Left hindlimb (tissue), 1 donor: ENCODE results near the gene MRPL20.
"Not testable (repeated sequence)": the region's sequence is repeated elsewhere in the genome, so short reads cannot be mapped to it uniquely, and the experiment has no call there.

Experiments used
- DNase-seq: peaks from one replicate; pipeline ENCODE4 v3.0.0-alpha.2; 2018

MRPL20 gene

DNA sequence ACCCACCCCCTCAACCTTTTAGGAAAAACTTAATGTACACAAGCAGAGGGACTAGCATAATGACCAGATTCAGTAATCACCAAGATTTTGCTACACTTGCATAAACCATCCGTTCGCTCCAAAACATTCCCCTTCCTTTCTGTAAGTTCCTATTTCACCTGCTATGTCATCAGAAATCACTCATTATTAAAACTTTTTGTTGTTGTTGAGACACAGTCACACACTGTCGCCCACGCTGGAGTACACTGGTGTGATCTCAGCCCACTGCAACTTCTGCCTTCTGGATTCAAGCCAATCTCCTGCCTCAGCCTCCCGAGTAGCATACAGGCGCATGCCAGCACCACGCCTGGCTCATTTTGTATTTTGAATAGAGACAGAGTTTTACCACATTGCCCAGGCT, 3.4 kb downstream of the MRPL20 start:
- no peak for DNase-seq

GRCh38 chr1:1402901-1403392, 4.1 kb downstream of the MRPL20 start:
- not testable (repeated sequence) for DNase-seq

GRCh38 chr1:1402072-1402900, 4.8 kb downstream of the MRPL20 start:
- no peak for DNase-seq

- no peak for DNase-seq
Measured at GRCh38 chr1:1401457-1402010, 5.6 kb downstream of the MRPL20 start.

- no peak for DNase-seq
Measured at GRCh38 chr1:1400576-1401456, 6.3 kb downstream of the MRPL20 start.

DNA sequence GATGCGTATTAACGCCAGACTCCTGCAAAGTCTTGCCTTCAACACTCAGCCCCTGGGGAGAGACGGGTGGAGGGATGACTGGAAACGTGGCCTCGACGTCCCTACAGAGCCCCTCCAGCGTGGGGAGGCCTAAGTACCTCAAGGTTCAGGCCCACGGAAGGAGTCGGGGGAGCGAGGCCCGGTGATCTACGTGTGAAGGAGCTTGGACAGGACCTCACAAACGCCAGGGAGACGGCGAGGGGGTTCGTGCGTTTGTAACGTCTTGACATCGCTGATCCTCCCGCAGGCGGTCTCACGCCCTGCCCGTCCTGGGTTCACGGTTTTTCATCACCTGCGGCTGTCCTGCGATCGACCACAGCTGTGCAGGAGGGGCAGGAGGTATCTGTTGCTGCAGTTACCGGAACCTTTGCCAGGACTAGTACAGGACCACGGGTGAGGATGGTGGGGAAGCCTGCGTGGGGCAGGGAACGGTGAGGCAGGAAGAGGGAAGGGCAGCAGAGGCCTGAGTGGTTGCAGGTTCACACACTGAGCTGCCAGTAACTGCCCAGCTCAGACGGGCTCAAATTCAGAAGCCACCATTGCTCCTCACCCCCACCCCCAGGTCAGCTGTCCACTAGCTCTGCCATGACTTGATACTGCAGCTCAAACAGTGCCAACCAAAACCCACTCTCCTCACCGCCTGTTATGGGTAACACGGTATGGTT, 7.1 kb downstream of the MRPL20 start:
- DNase-seq, result no peak

GRCh38 chr1:1399187-1399871, 7.8 kb downstream of the MRPL20 start, which contains the start of gene CCNL2:
Gene CCNL2 (minus strand): TSS chr1:1399335. CDS start chr1:1399306, 29 bp downstream.
- DNase-seq, result peak; percentile 98

DNA sequence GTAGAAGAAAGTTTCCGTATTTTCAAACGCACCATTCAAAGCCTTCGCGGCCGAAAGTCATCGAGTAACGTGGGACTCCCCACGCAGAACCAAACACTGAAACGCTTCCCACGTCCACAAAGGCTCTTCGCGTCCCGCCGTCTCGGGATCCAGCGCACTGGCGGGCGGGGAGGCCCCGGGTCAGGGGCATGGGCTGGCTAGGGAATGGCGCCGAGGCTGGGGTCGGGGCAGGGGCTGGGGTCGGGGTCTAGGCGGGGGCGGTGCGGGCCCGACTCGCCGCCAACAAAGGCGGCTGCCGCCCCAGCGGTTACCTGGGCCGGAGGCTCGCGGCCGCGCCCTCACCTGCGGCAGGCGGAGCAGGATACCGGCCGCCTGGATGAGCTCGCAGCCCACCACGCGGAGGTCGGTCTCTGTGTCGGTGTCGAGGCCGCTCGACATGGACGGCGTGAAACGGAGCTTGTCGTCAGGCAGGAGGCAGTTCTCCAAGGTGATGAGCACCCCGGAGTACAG, 8.4 kb downstream of the MRPL20 start:
- DNase-seq, result no peak

- DNase-seq, result no peak
Measured at GRCh38 chr1:1397839-1398523, 9.1 kb downstream of the MRPL20 start.

DNA sequence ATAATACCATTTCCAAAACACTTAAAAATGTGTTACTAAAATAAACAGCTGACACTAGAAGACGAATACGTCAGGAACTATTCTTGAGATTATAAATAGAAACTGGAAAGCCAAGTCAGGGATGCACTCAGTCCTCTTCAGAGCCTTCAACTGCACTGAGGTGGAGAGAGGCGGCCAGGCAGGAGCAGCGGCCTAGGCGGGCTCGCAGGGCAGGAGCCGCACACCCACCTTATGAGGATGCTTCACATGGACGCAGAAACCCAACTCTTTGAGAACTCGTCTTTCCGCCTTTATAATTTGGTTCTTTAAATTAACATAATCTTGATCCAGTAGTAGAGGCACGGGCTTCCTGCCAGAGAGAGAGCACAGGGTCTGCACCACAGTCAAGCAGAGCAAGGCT, 11.9 kb downstream of the MRPL20 start:
- no peak for DNase-seq

DNA sequence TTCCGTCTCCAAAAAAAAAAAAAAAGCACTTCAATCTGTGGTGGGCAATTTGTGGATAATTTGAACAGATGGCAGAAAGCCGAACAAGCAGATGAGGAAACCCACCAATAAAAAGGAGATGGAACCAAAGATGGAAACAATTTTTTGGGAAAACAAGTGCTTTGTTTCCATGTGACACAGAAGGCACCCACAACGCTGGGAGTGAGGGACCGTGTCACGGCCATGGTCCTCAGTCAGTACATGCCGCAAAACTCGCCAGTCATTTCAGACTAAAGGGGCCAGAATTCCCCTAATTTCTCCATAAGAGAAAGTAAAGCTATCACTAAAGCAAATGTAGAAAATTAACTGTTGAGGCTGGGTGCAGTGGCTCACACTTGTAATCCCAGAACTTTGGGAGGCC, 13.0 kb downstream of the MRPL20 start:
- DNase-seq, result no peak

DNA sequence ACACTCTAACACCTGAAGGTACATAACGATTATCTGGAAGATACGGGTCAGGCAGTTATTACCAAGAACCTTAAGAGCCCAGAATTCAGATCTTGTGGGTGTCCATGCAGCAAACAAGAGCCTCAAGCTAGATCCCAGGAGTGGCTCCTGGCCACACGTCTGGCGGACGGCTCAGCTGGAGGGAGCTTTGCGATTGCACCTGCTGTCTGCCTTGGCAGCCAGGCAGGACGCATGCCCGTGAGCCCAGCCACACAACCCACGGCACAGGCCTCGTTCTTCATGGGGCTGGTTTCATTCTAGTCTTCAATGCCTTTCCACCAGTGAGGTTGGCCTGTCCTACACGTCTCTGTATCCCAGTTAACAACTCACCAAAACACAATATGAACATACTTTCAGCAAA, 13.7 kb downstream of the MRPL20 start:
- no peak for DNase-seq

- DNase-seq, result no peak
Measured at GRCh38 chr1:1393014-1393413, 14.1 kb downstream of the MRPL20 start.

GRCh38 chr1:1391225-1391624, 15.9 kb downstream of the MRPL20 start:
- DNase-seq, result no peak

DNA sequence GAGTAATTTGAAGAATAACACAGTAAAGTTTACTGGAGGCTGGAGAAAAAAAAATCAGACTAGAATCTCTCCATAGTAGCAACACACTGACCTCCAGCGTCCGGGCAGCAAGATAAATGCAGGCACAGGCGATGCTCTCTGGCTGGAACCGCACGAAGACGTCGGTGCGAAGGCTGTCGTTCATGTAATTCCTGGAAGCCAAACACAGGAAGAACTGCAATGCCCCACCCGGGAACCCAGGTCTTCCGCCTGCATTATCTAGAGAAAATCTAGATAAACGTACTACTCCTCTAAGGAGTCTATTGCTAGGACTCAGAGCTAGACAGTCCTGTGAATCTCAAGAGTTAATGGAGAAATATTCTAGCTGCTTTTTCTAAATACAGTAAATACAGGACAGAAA, 16.4 kb downstream of the MRPL20 start:
- DNase-seq, result no peak

DNA sequence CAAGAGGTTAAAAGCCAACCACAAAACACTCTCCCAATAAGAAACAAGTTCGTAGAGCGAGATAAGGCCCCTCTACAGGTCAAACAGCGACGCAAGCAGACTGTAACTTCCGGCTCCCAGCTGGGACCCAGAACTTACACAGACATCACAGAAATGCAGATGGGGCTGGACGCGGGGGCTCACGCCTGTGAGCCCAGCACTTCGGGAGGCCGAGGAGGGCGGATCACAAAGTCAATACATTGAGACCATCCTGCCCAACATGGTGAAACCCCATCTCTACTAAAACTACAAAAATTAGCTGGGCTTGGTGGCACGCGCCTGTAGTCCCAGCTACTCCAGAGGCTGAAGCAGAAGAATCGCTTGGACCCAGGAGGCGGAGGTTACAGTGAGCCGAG, 19.0 kb downstream of the MRPL20 start:
- DNase-seq, result no peak

GRCh38 chr1:1387098-1388077, 19.7 kb downstream of the MRPL20 start:
- DNase-seq, result no peak

DNA sequence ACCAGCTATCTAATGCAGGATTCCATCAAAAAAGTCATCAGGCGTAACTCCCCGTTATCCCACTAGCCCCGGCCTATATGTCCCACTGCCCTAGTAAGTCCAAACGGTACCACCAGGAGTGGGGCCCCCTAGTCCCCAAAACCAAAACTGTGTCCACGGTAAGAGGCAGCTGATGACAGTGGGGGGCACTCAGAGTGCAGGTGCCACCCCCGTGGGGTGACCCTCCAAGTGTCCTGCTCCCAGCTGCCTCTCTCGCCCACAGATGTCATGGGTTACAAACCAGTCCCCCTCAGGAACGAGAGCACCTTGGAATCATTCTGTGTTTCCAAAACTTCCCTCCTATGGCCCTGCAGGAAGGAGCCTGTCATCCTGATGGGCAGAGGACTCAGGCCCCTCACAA, 21.2 kb downstream of the MRPL20 start:
- no peak for DNase-seq

DNA sequence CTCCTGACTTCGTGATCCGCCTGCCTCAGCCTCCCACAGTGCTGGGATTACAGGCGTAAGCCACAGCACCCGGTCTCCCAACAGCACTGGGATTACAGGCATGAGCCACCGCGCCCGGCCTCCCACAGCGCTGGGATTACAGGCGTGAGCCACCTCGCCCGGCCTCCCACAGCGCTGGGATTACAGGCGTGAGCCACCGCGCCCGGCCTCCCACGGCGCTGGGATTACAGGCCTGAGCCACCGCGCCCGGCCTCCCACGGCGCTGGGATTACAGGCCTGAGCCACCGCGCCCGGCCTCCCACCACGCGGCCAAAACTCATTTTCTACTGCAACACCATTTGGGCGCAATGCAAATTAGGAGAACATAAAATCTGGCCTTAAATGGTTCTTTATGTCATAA, 21.8 kb downstream of the MRPL20 start:
- DNase-seq, result not testable (repeated sequence)

DNA sequence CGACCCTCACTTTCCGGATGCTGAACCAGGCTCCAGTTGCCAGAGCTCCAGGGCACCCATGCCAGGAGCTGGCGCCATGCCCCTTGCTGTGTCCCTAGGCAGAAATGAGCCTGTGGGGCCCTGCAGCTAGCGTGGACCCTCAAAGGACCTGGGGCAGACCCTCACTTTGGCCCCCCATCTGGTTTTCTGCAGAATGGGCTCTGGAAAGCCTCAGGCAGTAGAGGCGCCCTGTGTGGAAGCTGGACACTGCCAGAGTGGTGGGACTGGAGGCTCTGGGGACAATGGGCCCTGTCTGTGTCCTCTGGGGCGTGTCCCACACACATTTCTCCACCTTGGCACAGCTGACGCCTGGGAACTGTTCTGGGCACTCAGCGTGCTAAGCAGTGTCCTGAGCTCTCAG, 25.8 kb downstream of the MRPL20 start:
- no peak for DNase-seq
